Fibroblast of lung (primary cell): Measurements from ENCODE around the gene PCLO. TPM values are rescaled to one million over a fixed set of nuclear protein-coding genes. Genes with fewer than 3 reads are reported as not detected.
A peak's percentile ranks its signal among the peaks of the same experiment; 100 is the strongest.

Experiments used
- DNase-seq, 2 donors: peaks; one replicate each; pipeline versions ENCODE4 v3.0.0 to v3.0.0-alpha.2; 2010; ENCODE audit warnings: low read depth in 2 of 2
- H2AFZ ChIP-seq: 2 replicates; pipeline ENCODE4 v1.5.1; 2012; ENCODE audit warnings: low read length, control low read depth, inconsistent platforms
- H3K27ac ChIP-seq: 2 replicates; pipeline ENCODE4 v1.5.1; 2011; ENCODE audit warnings: low read length, control low read depth; ENCODE audit not compliant: insufficient read depth
- H3K27me3 ChIP-seq: 2 replicates; pipeline ENCODE4 v1.5.1; 2011; ENCODE audit warnings: mild to moderate bottlenecking, low read length; ENCODE audit not compliant: control insufficient read depth, insufficient read depth
- H3K36me3 ChIP-seq: 2 replicates; pipeline ENCODE4 v1.5.1; 2011; ENCODE audit warnings: low read length; ENCODE audit not compliant: control insufficient read depth, insufficient read depth
- H3K4me1 ChIP-seq: 2 replicates; pipeline ENCODE4 v1.5.1; 2011; ENCODE audit warnings: low read length; ENCODE audit not compliant: control insufficient read depth, insufficient read depth; ENCODE audit errors: extremely low read depth
- H3K4me2 ChIP-seq: 2 replicates; pipeline ENCODE4 v1.5.1; 2011; ENCODE audit warnings: low read length, control low read depth; ENCODE audit not compliant: insufficient read depth; ENCODE audit errors: extremely low read depth
- H3K4me3 ChIP-seq, 4 experiments: fragments of 200-600 bp in 1 of 4; sonication (generic) in 1 of 4; replicated peaks in 1 of 4; 2 replicates each; pipeline ENCODE4 v1.5.1; 2011 to 2016; ENCODE audit warnings: low read length in 4 of 4, low read depth in 3 of 4, mild to moderate bottlenecking in 3 of 4, control low read depth in 2 of 4, inconsistent platforms in 1 of 4, mixed read lengths in 1 of 4; ENCODE audit not compliant: insufficient read depth in 1 of 4; ENCODE audit errors: control extremely low read depth in 1 of 4
- H3K79me2 ChIP-seq: 2 replicates; pipeline ENCODE4 v1.5.1; 2012; ENCODE audit warnings: mild to moderate bottlenecking, low read length, inconsistent platforms; ENCODE audit not compliant: control insufficient read depth, insufficient read depth
- H3K9ac ChIP-seq: 2 replicates; pipeline ENCODE4 v1.5.1; 2011; ENCODE audit warnings: mild to moderate bottlenecking, low read length, control low read depth; ENCODE audit not compliant: insufficient read depth
- H3K9me3 ChIP-seq: 2 replicates; pipeline ENCODE4 v1.5.1; 2012; ENCODE audit warnings: low read depth, low read length; ENCODE audit not compliant: control insufficient read depth, insufficient read depth
- H4K20me1 ChIP-seq: 2 replicates; pipeline ENCODE4 v1.5.1; 2011; ENCODE audit warnings: low read length; ENCODE audit not compliant: control insufficient read depth, insufficient read depth; ENCODE audit errors: extremely low read depth
- EZH2 ChIP-seq: IDR thresholded peaks from 2 replicates; pipeline ENCODE4 v1.5.1; 2012; ENCODE audit warnings: low read length, control low read depth, mild to moderate bottlenecking; ENCODE audit errors: missing control alignments
- polyA plus RNA-seq, 2 donors: library from polyadenylated mRNA; depleted of rRNA in 1 of 2; stranded (reverse) in 1 of 2; unstranded in 1 of 2; fragments of >200 nt; gene quantifications; 2 replicates each; pipeline ENCODE4 v1.2.1, GENCODE V29; 2011 to 2012; ENCODE audit warnings: missing spikeins in 1 of 2
- total RNA-seq: library from RNA; depleted of rRNA; stranded (reverse); fragments of >200 nt; gene quantifications from 2 replicates; pipeline ENCODE4 v1.2.1, GENCODE V29; 2014
- TF ChIP-seq, protein P1 (sequence below), 2 donors: IDR thresholded peaks in 1 of 2; conservative IDR thresholded peaks in 1 of 2; 1 replicate in 1 of 2; 2 replicates in 1 of 2; pipeline ENCODE4 v1.5.1; 2011 to 2012; ENCODE audit warnings: low read length in 2 of 2, control low read depth in 1 of 2, inconsistent platforms in 1 of 2, low read depth in 1 of 2, mild to moderate bottlenecking in 1 of 2

PCLO gene
- total and polyA plus RNA-seq, 2 donors (not counting 1 experiment from before 2014, with no cell fraction given), result 0.03 to 0.17 TPM

DNA sequence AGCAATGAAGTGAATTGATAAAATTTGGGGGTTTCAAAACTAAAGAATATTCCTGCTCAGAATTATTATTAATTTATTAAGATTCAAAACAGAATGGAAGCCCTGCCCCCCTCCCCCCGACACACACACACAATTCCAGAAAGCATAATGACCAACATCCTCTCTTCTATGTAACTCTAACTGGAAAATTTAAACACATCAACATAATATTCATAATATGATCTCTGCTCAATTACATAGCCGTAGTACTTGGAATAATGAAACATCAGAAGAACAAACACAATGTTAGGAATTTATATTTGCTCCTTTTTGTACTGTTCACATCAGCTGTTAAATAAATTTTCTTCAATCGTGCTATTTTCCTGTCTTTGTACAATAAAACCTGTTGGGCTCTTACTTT, 20.8 kb downstream of the PCLO start:
- Histone ChIP-seq H3K4me2 (no peak overlapping the region), H2AFZ (no peak overlapping the region), H3K79me2 (no peaks in the 10 kb centered on the region), H3K36me3 (no peaks in the 10 kb centered on the region), H3K9me3 (no peaks in the 10 kb centered on the region), H3K4me3 (no peak overlapping the region), H3K4me1 (no peaks in the 10 kb centered on the region), H3K27me3 (no peaks in the 10 kb centered on the region), H3K27ac (no peak overlapping the region), H4K20me1 (no peaks in the 10 kb centered on the region), H3K9ac (no peak overlapping the region)
- DNase-seq, result no peak
- no peak for TF ChIP-seq EZH2
- TF ChIP-seq, protein P1, sequence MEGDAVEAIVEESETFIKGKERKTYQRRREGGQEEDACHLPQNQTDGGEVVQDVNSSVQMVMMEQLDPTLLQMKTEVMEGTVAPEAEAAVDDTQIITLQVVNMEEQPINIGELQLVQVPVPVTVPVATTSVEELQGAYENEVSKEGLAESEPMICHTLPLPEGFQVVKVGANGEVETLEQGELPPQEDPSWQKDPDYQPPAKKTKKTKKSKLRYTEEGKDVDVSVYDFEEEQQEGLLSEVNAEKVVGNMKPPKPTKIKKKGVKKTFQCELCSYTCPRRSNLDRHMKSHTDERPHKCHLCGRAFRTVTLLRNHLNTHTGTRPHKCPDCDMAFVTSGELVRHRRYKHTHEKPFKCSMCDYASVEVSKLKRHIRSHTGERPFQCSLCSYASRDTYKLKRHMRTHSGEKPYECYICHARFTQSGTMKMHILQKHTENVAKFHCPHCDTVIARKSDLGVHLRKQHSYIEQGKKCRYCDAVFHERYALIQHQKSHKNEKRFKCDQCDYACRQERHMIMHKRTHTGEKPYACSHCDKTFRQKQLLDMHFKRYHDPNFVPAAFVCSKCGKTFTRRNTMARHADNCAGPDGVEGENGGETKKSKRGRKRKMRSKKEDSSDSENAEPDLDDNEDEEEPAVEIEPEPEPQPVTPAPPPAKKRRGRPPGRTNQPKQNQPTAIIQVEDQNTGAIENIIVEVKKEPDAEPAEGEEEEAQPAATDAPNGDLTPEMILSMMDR (conservative IDR thresholded peaks at IDR 0.05 in 1 of 2, IDR thresholded peaks at IDR 0.05 in 1 of 2; ENCODE audit: low read depth in 1 of 2, low read length in 2 of 2), result no peak

DNA sequence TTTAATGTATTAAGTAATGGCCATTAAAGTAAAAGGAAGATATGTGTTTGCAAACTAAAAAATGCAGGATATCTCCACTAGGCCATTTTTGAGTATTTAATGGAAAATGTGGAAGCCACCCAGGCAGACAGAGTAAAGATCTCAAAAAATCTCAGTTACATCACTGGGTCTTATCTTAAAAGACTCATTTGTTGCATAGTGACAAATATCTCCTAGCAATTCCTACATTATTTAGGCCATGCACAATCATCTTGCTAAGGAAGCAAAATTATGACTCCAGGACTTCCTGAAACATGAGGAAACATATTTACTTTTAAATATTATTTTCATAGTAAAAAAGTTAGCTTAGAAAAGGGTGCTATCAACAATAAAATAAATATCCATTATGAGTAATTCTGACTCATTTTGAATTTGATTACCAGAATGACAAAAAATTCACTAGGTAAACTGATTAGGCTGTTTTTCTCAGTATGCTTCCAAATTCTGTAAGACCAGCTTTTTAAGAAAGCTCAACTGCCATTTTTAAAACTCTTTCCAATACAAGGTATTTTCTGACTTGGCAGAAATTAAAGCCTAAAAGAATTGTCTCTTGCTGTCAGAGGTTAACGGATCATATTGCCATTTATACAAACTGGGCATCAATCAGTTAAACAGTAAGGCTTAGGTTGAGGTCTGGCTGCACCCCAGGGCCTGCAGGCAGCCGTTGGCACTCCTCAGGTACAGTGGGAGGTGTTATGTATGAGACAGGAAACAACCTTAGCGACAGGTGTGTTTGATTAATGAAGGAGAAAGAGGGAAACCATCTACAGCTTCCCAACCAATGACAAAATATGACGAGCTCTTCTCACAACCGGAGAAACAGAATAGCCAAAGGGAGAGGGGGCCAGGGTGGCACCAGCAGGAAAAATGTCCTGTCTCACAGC, 31.8 kb downstream of the PCLO start:
- H3K27me3 ChIP-seq, result no peaks in the 10 kb centered on the region
- H3K27ac ChIP-seq, result no peak overlapping the region
- no peak overlapping the region for H2AFZ ChIP-seq
- DNase-seq, result peak in 1 of 2 donors; percentile 30
- H3K79me2 ChIP-seq, result no peaks in the 10 kb centered on the region
- no peak overlapping the region for H3K9ac ChIP-seq
- TF ChIP-seq EZH2, result no peak
- TF ChIP-seq, protein P1 (conservative IDR thresholded peaks at IDR 0.05 in 1 of 2, IDR thresholded peaks at IDR 0.05 in 1 of 2; ENCODE audit: low read depth in 1 of 2, low read length in 2 of 2), result no peak
- no peak overlapping the region for H3K4me3 ChIP-seq
- no peak overlapping the region for H3K4me2 ChIP-seq
- no peaks in the 10 kb centered on the region for H3K4me1 ChIP-seq
- no peaks in the 10 kb centered on the region for H3K9me3 ChIP-seq
- H4K20me1 ChIP-seq, result no peaks in the 10 kb centered on the region
- H3K36me3 ChIP-seq, result no peaks in the 10 kb centered on the region

DNA sequence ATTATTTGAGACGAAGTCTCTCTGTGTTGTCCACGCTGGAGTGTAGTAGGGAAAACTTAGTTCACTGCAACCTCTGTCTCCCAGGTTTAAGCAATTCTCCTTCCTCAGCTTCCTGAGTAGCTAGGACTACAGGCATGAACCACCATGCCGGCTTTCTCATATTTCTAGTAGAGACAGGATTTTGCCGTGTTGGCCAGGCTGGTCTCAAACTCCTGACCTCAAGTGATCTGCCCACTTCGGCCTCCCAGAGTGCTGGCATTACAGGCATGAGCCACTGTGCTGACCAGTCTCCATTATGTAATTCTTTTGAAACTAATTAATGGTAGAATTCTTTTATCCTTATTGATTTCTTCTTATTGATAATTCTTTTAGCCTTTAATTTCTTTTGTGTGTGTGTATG, 32.5 kb downstream of the PCLO start:
- H3K9ac ChIP-seq, result no peak overlapping the region
- H3K36me3 ChIP-seq, result no peaks in the 10 kb centered on the region
- no peak for TF ChIP-seq EZH2
- H3K79me2 ChIP-seq, result no peaks in the 10 kb centered on the region
- no peak overlapping the region for H3K4me2 ChIP-seq
- H2AFZ ChIP-seq, result no peak overlapping the region
- no peaks in the 10 kb centered on the region for H3K9me3 ChIP-seq
- H4K20me1 ChIP-seq, result no peaks in the 10 kb centered on the region
- no peak overlapping the region for H3K4me3 ChIP-seq
- no peaks in the 10 kb centered on the region for H3K27me3 ChIP-seq
- H3K4me1 ChIP-seq, result no peaks in the 10 kb centered on the region
- DNase-seq, result no peak
- H3K27ac ChIP-seq, result no peak overlapping the region
